HK-2 (cell line): Measurements from ENCODE around the gene UQCR11.
"Not testable (repeated sequence)": the region's sequence is repeated elsewhere in the genome, so short reads cannot be mapped to it uniquely, and the experiment has no call there.

ENCODE experiments used
- DNase-seq: peaks from one replicate; pipeline ENCODE4 v3.0.0-alpha.2; 2018; ENCODE audit not compliant: unreplicated experiment

UQCR11 gene

DNA sequence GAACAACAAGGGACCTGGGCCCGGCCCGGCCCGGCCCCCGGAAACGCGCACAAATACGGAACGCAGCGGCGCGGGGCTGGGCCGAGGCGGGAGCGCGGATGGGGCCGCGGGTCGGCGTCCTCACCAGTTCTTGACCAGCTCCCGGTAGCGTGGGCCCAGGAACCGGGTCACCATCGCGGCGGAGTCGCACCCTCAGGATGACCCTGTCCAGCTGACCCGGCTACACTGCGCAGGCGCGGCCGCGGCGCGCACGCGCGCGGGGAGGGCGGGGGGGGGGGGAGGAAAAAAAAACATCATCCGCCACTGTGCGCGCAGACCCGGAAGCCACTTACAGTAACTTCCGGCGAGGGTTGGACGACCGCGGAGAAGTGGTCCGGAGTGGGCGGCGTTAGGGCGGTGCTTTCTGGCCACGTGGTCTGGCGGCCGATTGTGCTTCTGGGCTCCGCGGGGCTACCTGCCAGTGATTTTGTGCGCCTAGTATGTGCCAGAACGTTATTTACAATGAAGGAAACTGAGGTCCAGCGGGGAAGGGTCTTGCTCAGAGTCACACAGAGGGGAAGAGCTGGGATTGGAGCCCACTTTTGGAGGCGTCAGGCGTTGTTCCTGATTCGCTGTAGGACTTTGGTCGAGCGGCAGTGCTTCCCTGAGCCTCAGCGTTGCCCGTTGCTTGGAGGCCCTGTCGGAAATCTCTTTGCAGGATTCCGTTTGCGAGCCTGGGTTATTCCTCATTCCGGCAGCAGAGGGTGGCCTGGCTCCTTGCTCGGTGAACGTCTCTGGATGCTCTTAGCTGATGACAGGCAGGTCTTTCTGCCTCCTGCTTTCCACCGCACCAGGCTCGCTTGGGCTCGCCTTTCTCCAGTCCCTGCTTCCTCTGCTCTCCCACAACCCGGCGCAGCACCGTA lies at the start of gene UQCR11:
Gene UQCR11, minus strand, starts transcription at position 227 of the 902 bp plus-strand sequence. Its CDS starts 53 bp downstream, at position 174.
- DNase-seq: peak; percentile 96

DNA sequence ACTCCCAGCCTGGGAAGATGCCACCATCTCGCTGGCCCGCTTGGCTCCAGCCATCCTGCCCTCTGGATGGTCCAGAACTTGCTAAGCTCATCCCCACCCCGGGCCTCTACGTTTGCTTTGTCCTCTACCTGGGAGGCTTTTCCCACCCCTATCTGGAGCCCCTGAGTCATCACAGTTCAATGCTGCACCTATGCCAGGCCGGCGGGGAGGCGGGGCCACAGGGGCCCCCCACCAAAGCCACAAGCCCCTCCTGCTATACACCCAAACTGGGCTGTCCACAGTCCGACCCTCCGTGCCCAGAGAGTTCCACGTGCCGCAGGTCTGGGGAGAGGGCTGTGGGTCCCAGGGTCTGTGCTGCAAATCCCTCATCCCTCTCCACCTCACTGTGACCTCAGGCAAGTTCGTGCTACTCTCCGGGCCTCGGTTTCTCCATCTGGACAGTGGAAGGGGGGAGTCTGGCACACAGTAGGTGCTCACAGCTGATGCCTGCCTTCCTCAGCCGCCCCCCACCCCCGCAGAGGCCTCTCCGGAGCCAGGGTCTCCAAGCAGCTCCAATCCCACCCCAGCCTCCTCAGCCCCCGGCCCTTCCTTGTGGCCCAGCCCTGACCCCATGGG lies 49.0 kb upstream of the UQCR11 start:
- no peak for DNase-seq

DNA sequence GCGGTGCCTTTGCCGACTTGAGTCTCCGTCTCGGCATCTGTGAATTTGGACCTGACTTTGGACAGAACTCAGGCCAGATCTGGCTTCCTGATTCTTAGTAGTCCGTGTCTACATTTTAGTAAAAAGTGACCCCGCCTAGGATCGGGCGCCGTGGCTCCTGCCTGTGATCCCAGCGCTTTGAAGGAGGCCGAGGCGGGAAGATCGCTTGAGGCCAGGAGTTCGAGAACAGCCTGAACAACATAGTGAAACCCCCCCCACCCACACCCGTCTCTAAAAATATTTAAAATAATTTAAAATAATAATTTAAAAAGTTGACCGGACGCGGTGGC lies 48.0 kb upstream of the UQCR11 start:
- no peak for DNase-seq

DNA sequence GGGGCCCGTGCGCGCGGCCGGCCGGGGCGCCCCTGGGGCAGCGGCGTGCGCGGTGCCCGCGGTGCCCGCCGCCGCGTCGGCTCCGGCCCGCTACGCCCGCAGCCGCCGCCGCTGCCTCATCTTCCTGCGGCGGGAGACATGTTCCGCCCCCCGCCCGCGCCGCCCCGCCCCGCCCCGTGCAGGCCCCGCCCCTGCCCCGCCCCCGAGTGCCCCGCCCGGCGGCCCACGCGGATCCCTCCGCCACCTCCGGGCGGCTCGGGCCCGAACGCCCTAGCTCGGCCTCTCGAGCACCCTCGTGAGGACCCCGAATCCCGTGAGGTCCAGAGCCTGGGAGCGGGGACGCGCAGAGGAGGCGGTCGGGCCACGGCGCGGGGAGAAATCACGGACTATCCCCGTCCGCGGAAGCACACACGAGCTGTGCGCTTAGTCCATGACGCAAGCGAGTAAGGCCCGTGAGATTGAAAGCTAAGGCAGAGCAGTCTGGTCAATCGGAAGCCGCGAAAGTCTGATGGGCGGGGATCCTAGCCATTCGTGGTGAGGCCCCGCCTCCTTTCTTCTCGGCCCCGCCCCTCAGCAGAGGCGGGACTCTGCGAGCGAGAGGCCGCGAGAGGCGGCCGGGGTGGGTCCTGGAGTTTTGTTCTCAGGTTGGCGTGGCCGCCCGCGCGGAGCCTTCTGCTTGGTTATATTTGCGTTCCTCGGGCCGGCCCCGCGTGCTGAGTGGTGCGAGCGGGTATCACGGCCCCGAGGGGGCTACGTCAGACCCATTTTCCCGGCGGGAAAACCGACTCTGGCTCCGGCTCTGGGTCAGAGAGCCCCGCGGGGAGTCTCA lies 47.4 kb upstream of the UQCR11 start, which contains the start of gene TCF3:
Gene TCF3, minus strand, starts transcription at position 145 of the 829 bp plus-strand sequence. CDS start 2,367 bp downstream, outside the sequence.
- peak; percentile 99 for DNase-seq

DNA sequence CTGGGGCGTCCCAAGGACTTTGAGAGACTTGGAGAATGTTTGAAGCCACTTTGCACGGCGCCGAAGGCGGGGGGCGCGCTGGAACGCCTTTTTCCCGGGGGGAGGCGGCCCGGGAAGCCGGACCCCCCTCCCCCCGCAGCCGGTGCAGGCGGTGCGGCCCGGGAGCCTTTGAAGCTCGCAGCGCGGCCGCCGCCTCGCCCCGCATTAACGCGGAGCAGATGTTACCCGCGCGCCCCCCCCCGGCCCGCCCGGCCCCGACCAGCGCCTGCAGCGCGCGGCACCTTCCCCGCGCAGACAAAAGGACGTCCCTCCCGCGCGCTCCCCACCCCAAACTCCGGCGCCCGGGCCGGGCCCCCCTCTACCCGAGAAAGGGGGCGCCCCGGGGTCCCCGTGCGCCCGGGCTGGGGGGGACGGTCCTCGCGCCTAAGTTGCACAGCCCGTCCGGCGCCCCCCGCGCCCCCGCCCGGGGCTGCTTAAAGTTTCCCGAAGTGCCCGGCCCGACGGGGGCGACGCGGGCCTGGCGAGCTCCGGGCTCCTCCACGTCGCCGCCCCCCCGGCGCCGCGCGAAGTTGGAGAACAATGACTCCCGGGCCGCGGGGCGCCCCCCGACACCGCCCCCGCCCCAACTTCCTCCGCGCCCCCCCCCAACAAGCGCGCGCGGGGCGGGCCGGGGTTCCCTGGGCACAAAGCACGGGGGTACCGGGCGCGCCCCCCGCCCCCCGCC lies 46.5 kb upstream of the UQCR11 start:
- peak; percentile 30 for DNase-seq

DNA sequence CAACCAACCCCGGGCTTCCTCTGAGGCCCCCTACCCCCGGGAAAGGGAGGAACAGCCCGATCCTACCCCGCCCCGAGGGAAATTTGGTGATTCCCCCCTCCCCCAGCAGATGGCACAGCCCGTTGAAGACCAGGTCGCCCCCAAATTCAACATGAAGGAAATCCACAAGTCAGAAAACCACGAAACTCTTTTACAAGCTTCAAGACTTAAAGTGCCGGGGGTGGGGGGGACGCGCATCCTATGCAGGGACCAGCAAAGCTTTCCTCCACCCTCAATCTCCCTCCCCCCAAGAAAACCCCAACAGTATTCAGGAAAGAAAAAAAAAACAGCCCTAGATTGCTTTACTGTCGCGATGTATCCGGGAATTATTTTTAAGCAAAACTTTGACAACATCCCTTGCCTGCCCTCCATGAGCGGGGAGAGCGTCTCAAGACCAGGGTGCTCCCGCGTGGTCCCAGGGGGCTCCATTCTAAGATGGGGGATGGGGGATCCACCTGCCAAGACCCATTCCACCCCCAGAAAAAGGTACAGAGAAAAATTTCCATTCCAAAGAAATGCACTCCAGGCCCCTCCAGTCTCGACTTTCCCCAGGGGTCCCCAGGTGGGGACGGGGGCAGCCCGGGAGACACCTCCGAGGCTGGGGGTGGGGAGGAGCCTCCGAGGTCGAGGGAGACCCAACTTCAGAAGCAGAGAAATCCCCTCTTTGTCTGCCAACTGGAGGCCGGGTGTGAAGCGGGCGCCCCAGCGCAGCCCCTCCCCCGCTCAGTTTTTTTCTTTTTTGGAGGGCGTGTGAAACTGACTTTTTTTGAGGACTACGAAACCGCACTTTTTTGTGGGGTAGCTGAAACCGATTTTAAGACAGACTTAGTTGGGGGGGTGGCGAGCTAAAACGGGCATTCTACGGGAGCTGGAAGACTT lies 45.6 kb upstream of the UQCR11 start:
- no peak for DNase-seq

DNA sequence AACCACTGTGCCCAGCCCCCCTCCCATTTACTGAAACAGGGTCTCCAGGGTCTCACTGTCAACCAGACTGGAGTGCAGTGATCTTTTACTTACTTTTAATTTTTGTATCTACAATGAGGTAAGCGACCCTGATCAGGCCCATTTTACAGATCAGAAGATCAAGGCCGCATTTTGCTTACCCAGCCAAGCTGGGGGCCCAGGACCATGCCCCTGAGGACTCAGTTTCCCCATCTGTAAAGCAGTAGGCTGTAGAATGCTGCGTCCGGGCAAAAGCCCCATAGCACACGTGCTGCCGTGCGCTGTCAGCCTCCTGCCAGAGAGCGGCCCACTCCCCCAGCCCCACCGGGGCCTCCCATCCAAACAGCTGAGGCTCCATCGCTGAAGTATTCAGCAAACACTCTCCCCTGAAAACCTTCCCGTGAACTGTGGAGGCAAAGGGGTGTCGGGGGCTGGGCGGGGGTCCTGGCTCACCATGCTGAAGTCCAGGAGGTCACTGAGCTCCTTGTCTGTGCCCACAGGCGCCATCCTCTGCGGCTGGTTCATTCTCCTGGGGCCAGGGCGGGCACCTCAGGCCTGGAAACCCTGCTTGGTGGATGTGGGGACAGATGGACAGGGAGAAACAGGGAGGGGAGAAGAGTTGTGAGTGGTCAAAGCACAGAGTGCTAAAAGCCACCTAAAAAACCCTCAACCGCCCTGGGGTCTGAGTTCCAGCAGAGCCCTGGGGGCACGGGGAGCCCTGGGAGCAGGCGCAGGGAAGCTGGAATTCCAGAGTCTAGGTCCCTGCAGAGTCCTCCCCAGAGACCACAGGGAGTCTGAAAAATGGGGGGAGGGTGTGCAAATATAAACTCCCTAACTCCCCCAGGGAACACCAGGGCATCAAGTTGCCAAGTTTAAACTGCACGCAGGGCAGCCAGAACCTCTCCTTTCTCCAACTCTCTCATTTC lies 44.7 kb upstream of the UQCR11 start:
- DNase-seq: no peak

DNA sequence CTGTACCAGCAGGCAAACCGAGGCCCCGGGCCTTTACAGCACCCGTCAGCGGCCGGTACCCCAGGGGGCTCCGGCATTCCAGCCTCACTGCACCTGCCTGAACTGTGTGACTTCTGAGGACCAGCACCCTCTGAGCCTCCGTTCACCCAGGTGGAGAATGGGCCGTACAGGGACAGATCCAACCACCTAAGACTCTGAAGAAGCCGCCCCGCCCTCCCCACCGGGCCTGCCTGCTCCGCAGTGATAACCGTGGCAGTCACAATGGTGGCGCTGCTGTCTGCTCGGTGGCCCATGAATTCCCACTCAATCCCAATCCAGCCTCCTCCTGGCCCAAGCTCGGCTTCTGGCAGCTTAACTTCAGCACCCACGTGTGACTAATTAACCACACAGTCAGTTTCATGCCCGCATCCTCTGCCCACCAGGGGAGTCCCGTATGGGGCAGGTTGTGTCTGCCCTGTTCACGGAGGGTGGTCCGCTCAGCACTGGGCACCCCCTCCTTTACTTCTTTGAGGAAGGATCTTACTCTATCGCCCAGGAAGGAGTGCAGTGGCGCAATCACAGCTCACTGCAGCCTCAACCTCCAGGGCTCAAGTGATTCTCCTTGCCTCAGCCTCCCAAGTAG lies 43.8 kb upstream of the UQCR11 start:
- no peak for DNase-seq

DNA sequence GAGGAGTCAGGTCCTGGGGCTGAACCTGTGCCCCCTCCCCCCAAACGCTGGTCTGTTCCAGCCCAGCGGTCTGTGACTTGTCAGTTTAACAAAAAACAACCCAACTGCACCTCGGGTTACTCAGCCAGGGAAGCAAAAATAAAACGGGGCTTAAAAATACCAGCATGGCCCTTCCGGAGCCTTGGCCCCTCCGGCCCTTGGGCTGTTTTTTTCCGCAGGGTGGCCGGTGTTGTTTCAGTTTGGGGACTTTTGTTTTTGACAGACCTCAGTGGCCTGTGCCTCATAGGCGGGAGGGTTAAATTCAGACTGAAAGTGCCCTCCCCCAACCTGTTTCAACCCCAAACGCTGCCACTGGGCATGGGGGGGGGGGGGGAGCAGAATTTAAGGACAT lies 43.2 kb upstream of the UQCR11 start:
- DNase-seq: no peak

DNA sequence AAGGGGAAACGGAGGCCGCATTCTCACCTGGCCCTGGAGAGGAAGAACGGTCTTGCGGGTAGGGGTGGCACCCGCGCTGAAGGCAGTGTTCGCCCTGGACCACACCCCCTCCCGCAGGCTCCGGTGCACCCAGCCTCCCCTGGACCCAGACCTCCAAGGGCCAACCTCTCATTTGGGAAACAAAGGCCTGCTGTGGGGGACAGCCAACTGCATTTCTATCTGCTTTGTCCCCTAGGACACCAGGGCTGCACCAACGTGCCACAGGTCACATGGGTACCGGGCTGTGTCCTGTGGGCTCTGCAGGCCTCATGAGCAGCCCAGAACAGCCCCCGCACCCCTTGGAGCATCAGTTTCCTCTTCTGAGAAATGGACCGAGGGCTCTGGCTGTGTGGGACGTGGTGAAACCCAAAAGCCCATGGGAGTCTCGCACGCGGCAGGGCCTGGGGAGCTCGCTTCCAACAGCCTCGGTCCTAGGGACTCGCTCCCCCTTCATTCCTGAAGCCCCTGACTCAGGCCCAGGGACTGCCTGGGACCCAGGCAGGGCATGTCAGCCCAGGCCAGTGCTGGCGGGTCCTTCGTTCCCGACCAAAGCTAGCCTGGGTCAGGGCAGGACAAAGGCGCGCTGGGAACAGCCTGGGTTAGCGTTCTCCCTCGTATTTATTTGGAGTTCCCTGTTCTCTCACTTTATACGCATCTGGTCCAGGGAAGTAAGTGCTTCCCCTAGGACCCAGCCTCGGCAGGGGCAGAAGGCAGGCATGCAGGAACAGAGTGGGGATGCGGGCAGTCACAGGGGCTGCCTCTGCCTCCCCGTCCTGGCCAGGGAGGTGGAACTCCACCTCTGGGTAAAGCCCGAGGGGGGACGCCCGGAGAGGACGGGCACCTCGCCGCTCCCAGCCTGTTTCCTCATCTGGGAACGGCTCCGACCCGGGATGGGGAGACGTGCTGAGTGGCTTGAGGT lies 42.5 kb upstream of the UQCR11 start:
- no peak for DNase-seq

DNA sequence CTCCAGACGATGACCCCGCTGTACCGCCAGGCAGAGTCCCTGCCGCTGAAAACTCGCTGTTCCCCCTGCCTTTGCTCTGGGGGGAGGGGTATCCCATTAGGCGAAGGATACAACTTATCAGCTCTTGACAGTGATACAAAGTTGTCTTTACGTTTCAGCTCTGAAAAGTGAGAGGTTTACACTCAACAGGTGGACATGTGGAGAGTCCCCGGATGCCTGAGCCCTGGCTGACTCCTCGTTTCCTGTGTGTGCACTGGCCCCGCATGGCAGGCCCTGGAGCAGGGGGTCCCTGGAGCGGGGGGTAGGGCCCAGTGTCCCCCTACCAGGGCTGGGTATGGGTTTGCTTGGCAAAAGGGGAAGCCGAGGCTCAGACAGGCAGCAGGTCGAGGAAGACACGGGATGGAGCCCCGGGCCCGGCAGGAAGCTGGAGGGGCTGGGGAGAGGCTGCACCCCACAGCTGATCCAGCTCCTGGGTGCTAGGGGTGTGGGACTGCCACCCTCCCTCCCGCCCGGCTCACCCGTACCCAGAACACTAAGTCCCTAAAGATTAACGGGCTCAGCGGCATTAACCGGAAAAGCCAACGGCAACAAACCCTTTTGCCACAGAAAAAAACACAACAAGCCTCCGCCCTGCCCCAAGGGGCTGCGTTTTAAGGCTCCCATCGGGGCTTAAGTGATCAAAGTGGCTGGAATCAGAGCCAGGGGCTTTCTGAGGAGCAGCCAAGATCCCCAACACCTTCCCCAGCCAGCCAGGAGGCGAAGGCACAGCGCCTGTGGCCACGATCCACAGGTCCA lies 41.6 kb upstream of the UQCR11 start:
- no peak for DNase-seq

DNA sequence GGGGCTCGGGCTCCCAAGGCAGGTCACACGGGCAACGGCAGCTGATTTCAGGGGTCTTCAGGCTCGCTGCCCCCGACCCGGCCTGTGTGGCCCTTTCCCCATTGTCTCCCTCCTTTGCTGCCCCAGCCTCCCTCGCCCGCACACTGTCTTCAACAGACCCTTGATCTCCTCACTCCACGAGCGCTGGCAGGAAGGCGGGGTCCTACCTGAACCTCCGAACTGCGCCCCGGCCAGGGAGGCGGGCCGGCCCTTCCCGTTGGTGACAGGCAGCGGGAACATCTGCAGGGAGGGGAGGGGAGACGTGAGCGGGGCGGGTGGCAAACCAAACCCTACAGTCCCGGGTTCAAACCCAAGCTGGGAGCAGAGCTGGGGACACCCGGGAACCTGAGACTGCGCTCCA lies 40.9 kb upstream of the UQCR11 start:
- DNase-seq: no peak

DNA sequence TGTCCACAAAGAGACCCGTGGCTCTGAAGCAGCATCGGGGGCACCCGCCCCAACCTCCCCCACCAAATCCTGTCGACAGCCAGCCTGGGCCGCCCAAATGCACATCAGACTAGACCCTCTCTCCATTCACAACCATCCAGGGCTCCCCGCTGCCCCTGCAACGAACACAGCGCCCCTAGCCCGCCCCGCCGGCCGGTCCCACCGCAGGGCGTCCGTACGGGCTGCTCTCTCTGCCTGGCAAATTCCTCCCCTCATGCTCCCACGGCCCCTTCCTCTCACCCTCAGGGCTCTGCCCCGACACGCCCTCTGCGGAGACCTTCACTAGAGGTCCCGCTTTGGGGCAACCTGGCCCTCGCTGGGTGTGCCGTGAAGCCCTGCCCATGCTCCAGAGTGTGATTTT lies 40.0 kb upstream of the UQCR11 start:
- no peak for DNase-seq

DNA sequence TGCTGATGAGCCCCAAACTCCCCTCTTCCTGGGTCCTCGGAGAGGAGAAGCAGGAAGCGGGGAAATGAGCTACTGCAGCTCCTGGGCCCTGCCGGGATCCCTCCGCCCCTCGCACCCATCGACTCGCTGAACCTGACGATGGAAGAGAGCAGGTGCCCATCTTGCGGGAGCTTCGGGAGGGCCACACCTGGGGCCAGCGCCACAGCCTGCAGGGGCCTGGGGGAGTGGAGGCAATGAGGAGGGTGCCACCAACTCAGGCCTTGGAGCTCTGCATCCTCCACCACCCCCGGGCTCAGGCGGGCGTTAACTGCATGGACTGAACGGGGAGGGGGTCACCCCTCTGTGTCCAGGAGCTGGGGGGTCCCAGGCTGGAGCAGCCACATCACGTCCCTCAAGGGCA lies 38.8 kb upstream of the UQCR11 start:
- no peak for DNase-seq

DNA sequence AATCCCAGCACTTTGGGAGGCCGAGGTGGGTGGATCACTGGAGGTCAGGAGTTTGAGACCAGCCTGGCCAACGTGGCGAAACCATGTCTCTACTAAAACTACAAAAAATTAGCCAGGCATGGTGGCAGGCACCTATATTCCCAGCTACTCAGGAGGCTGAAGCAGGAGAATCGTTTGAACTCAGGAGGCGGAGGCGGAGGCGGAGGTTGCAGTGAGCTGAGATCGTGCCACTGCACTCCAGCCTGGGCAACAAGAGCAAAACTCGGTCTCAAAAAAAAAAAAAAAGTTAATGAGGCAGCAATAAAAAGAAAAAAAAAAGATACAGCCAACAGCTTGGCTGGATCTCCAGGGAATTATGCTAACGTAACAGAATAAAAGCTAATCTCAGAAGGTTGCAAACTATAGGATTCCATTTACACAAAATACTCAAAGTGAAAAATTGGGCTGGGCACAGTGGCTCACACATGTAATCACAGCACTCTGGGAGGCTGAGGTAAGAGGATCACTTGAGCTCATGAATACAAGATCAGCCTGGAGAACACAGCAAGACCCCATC lies 35.7 kb upstream of the UQCR11 start:
- not testable (repeated sequence) for DNase-seq

DNA sequence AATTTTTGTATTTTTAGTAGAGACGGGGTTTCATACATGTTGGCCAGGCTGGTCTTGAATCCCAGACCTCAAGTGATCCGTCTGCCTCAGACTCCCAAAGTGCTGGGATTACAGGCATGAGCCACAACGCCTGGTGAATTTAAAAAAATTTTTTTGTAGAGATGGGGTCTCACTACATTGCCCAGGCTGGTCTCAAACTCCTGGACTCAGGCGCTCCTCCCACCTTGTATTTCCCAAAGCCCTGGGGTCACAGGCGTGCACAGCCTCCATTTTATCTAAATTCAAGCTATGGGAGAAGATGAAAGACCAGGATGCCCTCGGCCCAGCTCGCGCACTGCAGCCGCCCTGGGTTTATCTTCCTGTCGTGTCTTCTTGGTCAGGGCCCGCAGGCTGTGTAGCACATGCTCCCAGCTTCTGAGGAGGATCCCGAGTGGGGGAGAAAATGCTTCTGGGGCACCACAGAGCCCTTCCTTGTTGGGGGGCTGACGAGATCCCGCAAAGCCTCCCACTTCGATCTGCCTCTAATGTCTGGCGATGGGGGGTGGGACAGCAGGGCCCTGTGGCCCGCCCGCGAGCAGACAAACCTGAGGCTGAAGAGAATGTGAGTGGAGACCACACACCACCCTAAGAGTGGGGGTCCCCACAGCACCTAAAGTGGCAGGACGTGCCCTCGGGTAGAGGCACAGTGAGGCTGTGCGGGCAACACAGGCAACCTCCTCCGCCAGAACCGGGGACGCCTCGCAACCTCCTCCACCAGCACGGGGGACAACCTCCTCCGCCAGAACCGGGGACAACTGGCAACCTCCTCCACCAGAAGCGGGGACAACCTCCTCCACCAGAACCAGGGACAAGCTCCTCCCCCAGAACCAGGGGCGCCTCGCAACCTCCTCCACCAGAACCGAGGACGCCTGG lies 31.3 kb upstream of the UQCR11 start:
- DNase-seq: no peak
